ACC112 (cell line): ENCODE results near the gene TTLL5.

Experiments used
- H2AFZ ChIP-seq: fragments of 200-600 bp; sonication (generic); one replicate; pipeline ENCODE4 v1.6.0; 2017; ENCODE audit warnings: antibody characterized with exemption, low read length; ENCODE audit not compliant: unreplicated experiment
- H3K27ac ChIP-seq: fragments of 200-600 bp; sonication (generic); 2 replicates; pipeline ENCODE4 v1.5.1; 2014; ENCODE audit warnings: low read depth, mild to moderate bottlenecking, antibody characterized with exemption, low read length, moderate library complexity
- H3K27me3 ChIP-seq: fragments of 200-600 bp; sonication (generic); 2 replicates; pipeline ENCODE4 v1.6.1; 2014; ENCODE audit warnings: mild to moderate bottlenecking, antibody characterized with exemption, low read length, moderate library complexity, mixed read lengths; ENCODE audit not compliant: insufficient read depth
- H3K36me3 ChIP-seq: fragments of 200-600 bp; sonication (generic); 2 replicates; pipeline ENCODE4 v1.6.1; 2016; ENCODE audit warnings: mild to moderate bottlenecking, antibody characterized with exemption, low read length, moderate library complexity, mixed read lengths; ENCODE audit not compliant: insufficient read depth
- H3K4me1 ChIP-seq: fragments of 200-600 bp; sonication (generic); one replicate; pipeline ENCODE4 v1.6.1; 2016; ENCODE audit warnings: low read length, mixed read lengths; ENCODE audit not compliant: insufficient read depth, unreplicated experiment, control insufficient read depth
- H3K4me3 ChIP-seq: fragments of 200-600 bp; sonication (generic); 2 replicates; pipeline ENCODE4 v1.5.1; 2014; ENCODE audit warnings: mild to moderate bottlenecking, low read depth, low read length
- H3K79me2 ChIP-seq: fragments of 200-600 bp; sonication (generic); one replicate; pipeline ENCODE4 v1.6.0; 2016; ENCODE audit warnings: low read length; ENCODE audit not compliant: control insufficient read depth, unreplicated experiment, insufficient read depth

The TTLL5 gene

GRCh38 chr14:75905147-75905904 lies 244.3 kb downstream of the TTLL5 start:
- no peak overlapping the region for H3K4me3 ChIP-seq
- H3K4me1 ChIP-seq: peaks cover 8% of the 10 kb centered on the region
- H3K27me3 ChIP-seq: no peaks in the 10 kb centered on the region
- H3K27ac ChIP-seq: no peak overlapping the region
- no peaks in the 10 kb centered on the region for H3K36me3 ChIP-seq
- no peak overlapping the region for H2AFZ ChIP-seq
- H3K79me2 ChIP-seq: no peaks in the 10 kb centered on the region

- H3K79me2 ChIP-seq: no peaks in the 10 kb centered on the region
- no peak overlapping the region for H2AFZ ChIP-seq
- no peak overlapping the region for H3K4me3 ChIP-seq
- peaks cover 8% of the 10 kb centered on the region for H3K4me1 ChIP-seq
- H3K27ac ChIP-seq: no peak overlapping the region
- H3K27me3 ChIP-seq: no peaks in the 10 kb centered on the region
- no peaks in the 10 kb centered on the region for H3K36me3 ChIP-seq
Measured at GRCh38 chr14:75906228-75906627, 245.2 kb downstream of the TTLL5 start.

DNA sequence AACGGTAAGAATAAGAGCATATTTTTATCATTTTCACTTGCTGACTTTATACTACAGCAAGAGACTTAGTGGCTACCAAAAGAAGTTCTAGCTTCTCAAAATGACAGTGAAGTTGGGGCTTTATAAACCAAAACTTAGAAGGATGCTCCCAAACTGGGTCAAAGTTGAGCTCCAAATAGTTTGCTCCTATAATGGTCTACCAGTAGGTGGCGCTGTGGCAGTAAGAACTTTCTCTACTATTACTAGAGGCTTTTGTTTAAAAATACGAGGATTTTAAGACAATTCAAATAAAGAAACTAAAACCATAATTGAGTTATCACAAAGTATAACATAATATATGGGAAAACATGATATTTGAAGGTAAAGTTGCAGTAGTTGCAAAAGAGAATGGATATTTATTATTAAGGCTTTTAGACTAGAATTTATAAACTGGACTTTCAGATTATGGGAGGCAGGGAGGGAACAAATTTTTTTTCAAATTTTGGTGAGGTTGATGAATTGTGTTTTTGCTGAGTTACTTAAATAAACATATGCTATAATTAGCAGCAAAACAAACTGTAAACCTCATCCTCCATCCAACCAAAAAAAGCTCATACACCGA lies 245.7 kb downstream of the TTLL5 start:
- peaks cover 8% of the 10 kb centered on the region for H3K4me1 ChIP-seq
- no peak overlapping the region for H2AFZ ChIP-seq
- no peaks in the 10 kb centered on the region for H3K27me3 ChIP-seq
- no peaks in the 10 kb centered on the region for H3K79me2 ChIP-seq
- H3K4me3 ChIP-seq: no peak overlapping the region
- no peaks in the 10 kb centered on the region for H3K36me3 ChIP-seq
- no peak overlapping the region for H3K27ac ChIP-seq

GRCh38 chr14:75907756-75908359 lies 246.8 kb downstream of the TTLL5 start:
- no peaks in the 10 kb centered on the region for H3K79me2 ChIP-seq
- no peak overlapping the region for H3K27ac ChIP-seq
- no peak overlapping the region for H3K4me3 ChIP-seq
- H3K36me3 ChIP-seq: no peaks in the 10 kb centered on the region
- no peak overlapping the region for H2AFZ ChIP-seq
- H3K4me1 ChIP-seq: peaks cover 8% of the 10 kb centered on the region
- no peaks in the 10 kb centered on the region for H3K27me3 ChIP-seq

DNA sequence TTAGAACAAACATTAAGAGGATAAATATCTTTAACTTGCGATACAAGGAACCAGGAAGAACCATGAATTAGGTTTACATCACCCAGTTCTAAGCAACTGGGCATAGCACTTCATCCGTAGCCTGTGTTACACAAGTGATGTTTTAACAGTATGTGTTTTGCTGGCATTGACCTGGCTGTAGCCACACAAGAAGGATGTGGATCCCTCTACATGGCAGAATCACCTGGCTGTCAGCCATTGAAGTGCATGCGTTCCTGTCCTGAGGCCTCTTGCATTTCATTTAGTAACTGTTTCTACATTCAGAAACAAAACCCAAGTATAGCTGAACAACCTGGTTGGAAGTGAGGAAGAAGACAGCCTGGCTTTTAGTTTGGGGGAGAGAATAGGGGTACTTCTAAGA lies 248.6 kb downstream of the TTLL5 start:
- peaks cover 8% of the 10 kb centered on the region for H3K4me1 ChIP-seq
- H3K4me3 ChIP-seq: no peak overlapping the region
- H3K27ac ChIP-seq: no peak overlapping the region
- H3K79me2 ChIP-seq: no peaks in the 10 kb centered on the region
- no peak overlapping the region for H2AFZ ChIP-seq
- H3K27me3 ChIP-seq: no peaks in the 10 kb centered on the region
- no peaks in the 10 kb centered on the region for H3K36me3 ChIP-seq

DNA sequence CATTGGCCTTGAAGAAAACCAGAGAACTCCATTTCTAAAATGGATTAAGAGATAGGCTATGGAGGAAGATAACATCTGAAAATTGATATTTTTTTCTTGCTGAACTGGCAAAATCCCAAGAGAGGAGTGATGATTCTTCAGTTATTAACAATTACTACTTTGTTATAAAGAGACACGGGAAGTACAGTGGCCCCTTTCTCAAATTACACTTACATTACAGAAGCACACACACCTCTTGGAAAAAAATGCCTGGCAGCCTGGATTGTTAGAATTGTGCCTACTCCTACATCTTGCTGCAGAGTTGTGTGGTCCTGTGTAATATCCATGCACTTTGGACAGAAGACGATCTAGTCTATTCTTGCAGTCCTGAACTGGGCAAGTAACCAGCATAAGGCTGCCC lies 249.0 kb downstream of the TTLL5 start:
- Histone ChIP-seq H3K27ac (no peak overlapping the region), H3K4me1 (peaks cover 6% of the 10 kb centered on the region), H2AFZ (no peak overlapping the region)

GRCh38 chr14:75911883-75912282 lies 250.8 kb downstream of the TTLL5 start:
- Histone ChIP-seq H3K4me1 (no peaks in the 10 kb centered on the region), H3K79me2 (no peaks in the 10 kb centered on the region), H2AFZ (no peak overlapping the region), H3K27ac (no peak overlapping the region), H3K36me3 (no peaks in the 10 kb centered on the region), H3K4me3 (no peak overlapping the region), H3K27me3 (no peaks in the 10 kb centered on the region)

More for the DNA sequence above, 249.0 kb downstream of the TTLL5 start:
- Histone ChIP-seq H3K36me3 (no peaks in the 10 kb centered on the region), H3K27me3 (no peaks in the 10 kb centered on the region), H3K4me3 (no peak overlapping the region), H3K79me2 (no peaks in the 10 kb centered on the region)

- Histone ChIP-seq H3K36me3 (no peaks in the 10 kb centered on the region), H3K4me1 (no peaks in the 10 kb centered on the region), H3K79me2 (no peaks in the 10 kb centered on the region), H3K27me3 (no peaks in the 10 kb centered on the region), H3K4me3 (no peak overlapping the region), H3K27ac (no peak overlapping the region), H2AFZ (no peak overlapping the region)
Measured at GRCh38 chr14:75913183-75913582, 252.1 kb downstream of the TTLL5 start.

DNA sequence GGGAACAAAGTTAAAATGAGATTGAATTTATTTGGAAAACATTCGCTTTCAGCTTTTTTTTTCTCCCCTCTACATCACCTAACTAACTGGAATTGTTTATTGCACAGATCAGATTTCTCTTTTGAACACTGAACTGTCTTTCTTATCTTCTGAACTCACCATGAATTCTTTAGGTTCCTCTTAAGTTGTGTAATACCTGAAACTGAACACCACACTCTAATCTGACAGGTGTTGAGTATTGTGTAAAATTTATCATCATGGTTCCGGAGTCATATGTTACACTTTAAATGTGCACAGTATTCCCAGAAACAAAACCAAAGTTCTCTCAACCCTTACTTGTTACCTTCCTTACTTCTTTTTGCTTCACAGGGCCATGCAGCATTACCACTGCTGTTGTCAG lies 254.0 kb downstream of the TTLL5 start:
- Histone ChIP-seq H3K4me1 (no peaks in the 10 kb centered on the region), H3K27me3 (no peaks in the 10 kb centered on the region), H3K4me3 (no peak overlapping the region), H3K36me3 (no peaks in the 10 kb centered on the region), H2AFZ (no peak overlapping the region), H3K27ac (no peak overlapping the region), H3K79me2 (no peaks in the 10 kb centered on the region)

GRCh38 chr14:75917322-75917945 lies 256.4 kb downstream of the TTLL5 start:
- H3K36me3 ChIP-seq: no peaks in the 10 kb centered on the region
- H2AFZ ChIP-seq: no peak overlapping the region
- H3K4me3 ChIP-seq: no peak overlapping the region
- no peaks in the 10 kb centered on the region for H3K4me1 ChIP-seq
- no peak overlapping the region for H3K27ac ChIP-seq
- H3K27me3 ChIP-seq: no peaks in the 10 kb centered on the region
- H3K79me2 ChIP-seq: no peaks in the 10 kb centered on the region
